K562 (cell line): ENCODE measurements around the gene CLIP1. TPM values are rescaled to one million over a fixed set of nuclear protein-coding genes. Genes with fewer than 3 reads are reported as not detected.

ENCODE experiments used
- BHLHE40 ChIP-seq: IDR thresholded peaks from 2 replicates; pipeline ENCODE4 v1.6.1; 2011; ENCODE audit warnings: low read length, improper control_type of control experiment
- EGR1 ChIP-seq: fragments of 450-650 bp; conservative IDR thresholded peaks from 2 replicates; pipeline ENCODE4 v1.6.1; 2017; ENCODE audit warnings: mild to moderate bottlenecking
- ERF ChIP-seq: fragments of 450-650 bp; formaldehyde crosslinking; IDR thresholded peaks from 2 replicates; pipeline ENCODE4 v1.4.0; 2020; ENCODE audit warnings: mild to moderate bottlenecking, mixed read lengths
- FOS ChIP-seq: IDR thresholded peaks from 3 replicates; pipeline ENCODE4 v1.6.1; 2011; ENCODE audit not compliant: insufficient read length; ENCODE audit errors: extremely low read depth
- FOXA1 ChIP-seq: fragments of 450-650 bp; IDR thresholded peaks from 2 replicates; pipeline ENCODE4 v1.6.1; 2016; ENCODE audit warnings: mild to moderate bottlenecking, borderline replicate concordance
- FOXP1 ChIP-seq: sonication (generic); formaldehyde crosslinking; IDR thresholded peaks from 2 replicates; pipeline ENCODE4 v1.8.0; 2022; ENCODE audit warnings: mild to moderate bottlenecking, missing genetic modification reagents
- HNRNPH1 ChIP-seq: fragments of 200-400 bp; formaldehyde crosslinking; optimal IDR thresholded peaks from 2 replicates; pipeline ENCODE3; 2017; ENCODE audit warnings: low read depth, mild to moderate bottlenecking, low read length, moderate library complexity
- MEF2D ChIP-seq: conservative IDR thresholded peaks from 2 replicates; pipeline ENCODE4 v1.6.1; 2016; ENCODE audit warnings: low read depth, missing genetic modification characterization, missing compliant biosample characterization
- NFXL1 ChIP-seq: fragments of 450-650 bp; formaldehyde crosslinking; IDR thresholded peaks from 2 replicates; pipeline ENCODE4 v1.4.0; 2021; ENCODE audit warnings: mild to moderate bottlenecking
- XRCC3 ChIP-seq: fragments of 450-650 bp; IDR thresholded peaks from 2 replicates; pipeline ENCODE4 v1.6.1; 2017; ENCODE audit warnings: mild to moderate bottlenecking, moderate library complexity
- ZNF24 ChIP-seq: fragments of 450-650 bp; IDR thresholded peaks from 2 replicates; pipeline ENCODE4 v1.6.1; 2016
- ZNF354B ChIP-seq: fragments of 250-450 bp; sonication (Bioruptor Pico); IDR thresholded peaks from 2 replicates; pipeline ENCODE4 v1.4.0; 2020
- ZNF707 ChIP-seq: fragments of 250-450 bp; sonication (Bioruptor Pico); conservative IDR thresholded peaks from 2 replicates; pipeline ENCODE4 v1.8.0; 2022; ENCODE audit warnings: inconsistent platforms, mild to moderate bottlenecking, moderate library complexity
- polyA plus RNA-seq, 8 experiments: library from polyadenylated mRNA; depleted of rRNA in 4 of 8; stranded (reverse) in 5 of 8; unstranded in 3 of 8; fragments of >200 nt; fragmentation: Nextera tagmentation in 2 of 8; fragmentation: Illumina TruSeq in 1 of 8; extraction: Ambion mirVana in 2 of 8; extraction: Trizol in 1 of 8; gene quantifications; 2 replicates each; pipeline versions ENCODE4 v1.2.1 to v1.2.3, GENCODE V29; 2011 to 2014; ENCODE audit warnings: inconsistent platforms in 1 of 8, missing spikeins in 1 of 8
- total RNA-seq, 7 experiments: library from RNA; depleted of rRNA in 6 of 7; stranded (reverse); fragments of >200 nt in 6 of 7; fragmentation: Illumina TruSeq in 2 of 7; extraction: Trizol in 2 of 7; gene quantifications; 2 replicates each; pipeline versions ENCODE4 v1.2.1 to v1.2.3, GENCODE V29; 2011 to 2021; ENCODE audit warnings: low replicate concordance in 1 of 7
- TF ChIP-seq, protein P1 (sequence below): sonication (generic); formaldehyde crosslinking; IDR thresholded peaks from 2 replicates; pipeline ENCODE4 v1.8.1; 2023; ENCODE audit warnings: mild to moderate bottlenecking, missing genetic modification reagents
- TF ChIP-seq, protein P2 (sequence below): sonication (generic); formaldehyde crosslinking; IDR thresholded peaks from 2 replicates; pipeline ENCODE4 v1.8.0; 2022; ENCODE audit warnings: mild to moderate bottlenecking, low read depth, missing genetic modification reagents
- TF ChIP-seq, protein P3 (sequence below): fragments of 450-650 bp; formaldehyde crosslinking; conservative IDR thresholded peaks from 2 replicates; pipeline ENCODE4 v1.4.0; 2022; ENCODE audit warnings: mild to moderate bottlenecking, missing genetic modification characterization
- TF ChIP-seq, protein P4 (sequence below), 2 experiments: IDR thresholded peaks; 2 replicates each; pipeline ENCODE4 v1.6.1; 2012; ENCODE audit warnings: improper control_type of control experiment in 2 of 2, low read depth in 2 of 2, low read length in 2 of 2, borderline replicate concordance in 1 of 2
- TF ChIP-seq, protein P5 (sequence below): fragments of 450-650 bp; formaldehyde crosslinking; IDR thresholded peaks from 2 replicates; pipeline ENCODE4 v1.4.0; 2020; ENCODE audit warnings: mild to moderate bottlenecking, moderate library complexity
- TF ChIP-seq, protein P6 (sequence below): fragments of 450-650 bp; conservative IDR thresholded peaks from 2 replicates; pipeline ENCODE4 v1.6.1; 2016; ENCODE audit warnings: missing genetic modification characterization, low read depth, mild to moderate bottlenecking, missing compliant biosample characterization, moderate library complexity

Gene CLIP1
- total and polyA plus RNA-seq, 9 of the 15 experiments (the other 6 are each of a cell fraction or from before 2014, with no cell fraction given): 5.8 to 33.9 (median 27.6) TPM

DNA sequence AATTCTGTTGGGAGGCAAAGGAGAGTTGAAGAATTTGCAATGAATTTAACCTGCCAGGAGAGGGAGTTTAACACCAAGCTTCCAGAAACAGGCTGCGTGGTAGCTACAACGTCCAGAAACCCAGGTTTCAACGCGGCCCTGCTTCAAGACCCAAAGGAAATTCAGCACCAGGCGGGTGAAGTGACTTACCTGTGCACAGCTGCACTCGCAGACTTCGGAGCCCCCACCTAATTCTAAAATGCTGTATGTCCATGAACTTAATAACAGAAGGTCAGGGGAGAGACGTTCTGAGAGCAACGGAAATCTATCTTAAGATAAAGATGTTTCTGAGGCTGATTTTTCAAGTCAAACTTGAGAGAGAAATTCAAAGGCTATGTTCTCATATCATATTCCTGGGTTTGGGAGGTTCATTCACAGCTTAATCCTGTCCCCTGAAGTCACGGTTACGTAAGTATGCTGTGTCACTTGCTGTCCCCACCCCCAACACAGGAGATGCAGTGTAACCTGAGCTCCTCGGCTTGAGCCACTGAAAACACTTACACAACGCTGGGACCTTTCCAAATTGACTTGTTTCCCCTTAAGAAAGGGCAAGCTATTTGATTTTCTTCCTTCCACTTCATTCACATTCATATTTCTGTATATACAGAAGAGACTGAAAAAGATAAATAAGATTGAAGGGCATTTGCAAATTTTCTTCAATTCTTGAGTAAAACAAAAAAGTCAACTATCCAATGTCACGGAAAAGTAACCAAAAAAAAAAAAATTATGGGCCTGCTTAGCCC is 22.7 kb downstream of the CLIP1 start (continued):
- TF ChIP-seq, protein P1, sequence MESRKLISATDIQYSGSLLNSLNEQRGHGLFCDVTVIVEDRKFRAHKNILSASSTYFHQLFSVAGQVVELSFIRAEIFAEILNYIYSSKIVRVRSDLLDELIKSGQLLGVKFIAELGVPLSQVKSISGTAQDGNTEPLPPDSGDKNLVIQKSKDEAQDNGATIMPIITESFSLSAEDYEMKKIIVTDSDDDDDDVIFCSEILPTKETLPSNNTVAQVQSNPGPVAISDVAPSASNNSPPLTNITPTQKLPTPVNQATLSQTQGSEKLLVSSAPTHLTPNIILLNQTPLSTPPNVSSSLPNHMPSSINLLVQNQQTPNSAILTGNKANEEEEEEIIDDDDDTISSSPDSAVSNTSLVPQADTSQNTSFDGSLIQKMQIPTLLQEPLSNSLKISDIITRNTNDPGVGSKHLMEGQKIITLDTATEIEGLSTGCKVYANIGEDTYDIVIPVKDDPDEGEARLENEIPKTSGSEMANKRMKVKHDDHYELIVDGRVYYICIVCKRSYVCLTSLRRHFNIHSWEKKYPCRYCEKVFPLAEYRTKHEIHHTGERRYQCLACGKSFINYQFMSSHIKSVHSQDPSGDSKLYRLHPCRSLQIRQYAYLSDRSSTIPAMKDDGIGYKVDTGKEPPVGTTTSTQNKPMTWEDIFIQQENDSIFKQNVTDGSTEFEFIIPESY (CRISPR knock-in tag): peak; percentile 46; the same call in 1 of the 2 replicates
- TF ChIP-seq MEF2D (tag): no peak; the same call in 1 of the 2 replicates
- TF ChIP-seq BHLHE40: peak; percentile 43; the same call in 1 of the 2 replicates
- TF ChIP-seq, protein P2, sequence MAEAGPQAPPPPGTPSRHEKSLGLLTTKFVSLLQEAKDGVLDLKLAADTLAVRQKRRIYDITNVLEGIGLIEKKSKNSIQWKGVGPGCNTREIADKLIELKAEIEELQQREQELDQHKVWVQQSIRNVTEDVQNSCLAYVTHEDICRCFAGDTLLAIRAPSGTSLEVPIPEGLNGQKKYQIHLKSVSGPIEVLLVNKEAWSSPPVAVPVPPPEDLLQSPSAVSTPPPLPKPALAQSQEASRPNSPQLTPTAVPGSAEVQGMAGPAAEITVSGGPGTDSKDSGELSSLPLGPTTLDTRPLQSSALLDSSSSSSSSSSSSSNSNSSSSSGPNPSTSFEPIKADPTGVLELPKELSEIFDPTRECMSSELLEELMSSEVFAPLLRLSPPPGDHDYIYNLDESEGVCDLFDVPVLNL (CRISPR knock-in tag): no peak
- no peak for TF ChIP-seq FOXA1
- TF ChIP-seq ZNF707: no peak
- no peak for TF ChIP-seq XRCC3
- TF ChIP-seq FOXP1 (CRISPR knock-in tag): no peak
- peak; percentile 10 for TF ChIP-seq FOS
- TF ChIP-seq, protein P3, sequence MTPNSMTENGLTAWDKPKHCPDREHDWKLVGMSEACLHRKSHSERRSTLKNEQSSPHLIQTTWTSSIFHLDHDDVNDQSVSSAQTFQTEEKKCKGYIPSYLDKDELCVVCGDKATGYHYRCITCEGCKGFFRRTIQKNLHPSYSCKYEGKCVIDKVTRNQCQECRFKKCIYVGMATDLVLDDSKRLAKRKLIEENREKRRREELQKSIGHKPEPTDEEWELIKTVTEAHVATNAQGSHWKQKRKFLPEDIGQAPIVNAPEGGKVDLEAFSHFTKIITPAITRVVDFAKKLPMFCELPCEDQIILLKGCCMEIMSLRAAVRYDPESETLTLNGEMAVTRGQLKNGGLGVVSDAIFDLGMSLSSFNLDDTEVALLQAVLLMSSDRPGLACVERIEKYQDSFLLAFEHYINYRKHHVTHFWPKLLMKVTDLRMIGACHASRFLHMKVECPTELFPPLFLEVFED (CRISPR knock-in tag): no peak
- TF ChIP-seq NFXL1: 0 out of 2 replicates have a peak, but pooled peaks have one; percentile 15
- TF ChIP-seq EGR1: no peak
- TF ChIP-seq ZNF354B (CRISPR knock-in tag): no peak
- no peak for TF ChIP-seq ERF (CRISPR knock-in tag)
- TF ChIP-seq, protein P4, sequence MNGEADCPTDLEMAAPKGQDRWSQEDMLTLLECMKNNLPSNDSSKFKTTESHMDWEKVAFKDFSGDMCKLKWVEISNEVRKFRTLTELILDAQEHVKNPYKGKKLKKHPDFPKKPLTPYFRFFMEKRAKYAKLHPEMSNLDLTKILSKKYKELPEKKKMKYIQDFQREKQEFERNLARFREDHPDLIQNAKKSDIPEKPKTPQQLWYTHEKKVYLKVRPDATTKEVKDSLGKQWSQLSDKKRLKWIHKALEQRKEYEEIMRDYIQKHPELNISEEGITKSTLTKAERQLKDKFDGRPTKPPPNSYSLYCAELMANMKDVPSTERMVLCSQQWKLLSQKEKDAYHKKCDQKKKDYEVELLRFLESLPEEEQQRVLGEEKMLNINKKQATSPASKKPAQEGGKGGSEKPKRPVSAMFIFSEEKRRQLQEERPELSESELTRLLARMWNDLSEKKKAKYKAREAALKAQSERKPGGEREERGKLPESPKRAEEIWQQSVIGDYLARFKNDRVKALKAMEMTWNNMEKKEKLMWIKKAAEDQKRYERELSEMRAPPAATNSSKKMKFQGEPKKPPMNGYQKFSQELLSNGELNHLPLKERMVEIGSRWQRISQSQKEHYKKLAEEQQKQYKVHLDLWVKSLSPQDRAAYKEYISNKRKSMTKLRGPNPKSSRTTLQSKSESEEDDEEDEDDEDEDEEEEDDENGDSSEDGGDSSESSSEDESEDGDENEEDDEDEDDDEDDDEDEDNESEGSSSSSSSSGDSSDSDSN (IDR thresholded peaks at IDR 0.05; ENCODE audit: borderline replicate concordance in 1 of 2, low read depth in 2 of 2, low read length in 2 of 2): no peak
- TF ChIP-seq ZNF24: no peak
- TF ChIP-seq HNRNPH1: no peak
- TF ChIP-seq, protein P5, sequence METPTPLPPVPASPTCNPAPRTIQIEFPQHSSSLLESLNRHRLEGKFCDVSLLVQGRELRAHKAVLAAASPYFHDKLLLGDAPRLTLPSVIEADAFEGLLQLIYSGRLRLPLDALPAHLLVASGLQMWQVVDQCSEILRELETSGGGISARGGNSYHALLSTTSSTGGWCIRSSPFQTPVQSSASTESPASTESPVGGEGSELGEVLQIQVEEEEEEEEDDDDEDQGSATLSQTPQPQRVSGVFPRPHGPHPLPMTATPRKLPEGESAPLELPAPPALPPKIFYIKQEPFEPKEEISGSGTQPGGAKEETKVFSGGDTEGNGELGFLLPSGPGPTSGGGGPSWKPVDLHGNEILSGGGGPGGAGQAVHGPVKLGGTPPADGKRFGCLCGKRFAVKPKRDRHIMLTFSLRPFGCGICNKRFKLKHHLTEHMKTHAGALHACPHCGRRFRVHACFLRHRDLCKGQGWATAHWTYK (CRISPR knock-in tag): no peak
- TF ChIP-seq, protein P6, sequence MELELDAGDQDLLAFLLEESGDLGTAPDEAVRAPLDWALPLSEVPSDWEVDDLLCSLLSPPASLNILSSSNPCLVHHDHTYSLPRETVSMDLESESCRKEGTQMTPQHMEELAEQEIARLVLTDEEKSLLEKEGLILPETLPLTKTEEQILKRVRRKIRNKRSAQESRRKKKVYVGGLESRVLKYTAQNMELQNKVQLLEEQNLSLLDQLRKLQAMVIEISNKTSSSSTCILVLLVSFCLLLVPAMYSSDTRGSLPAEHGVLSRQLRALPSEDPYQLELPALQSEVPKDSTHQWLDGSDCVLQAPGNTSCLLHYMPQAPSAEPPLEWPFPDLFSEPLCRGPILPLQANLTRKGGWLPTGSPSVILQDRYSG (tag): 0 out of 2 replicates have a peak, but pooled peaks have one; percentile 64
